Heart right ventricle (tissue), 16 donors: ENCODE data around the gene SLAIN2. TPM values are rescaled to one million over a fixed set of nuclear protein-coding genes. Genes with fewer than 3 reads are reported as not detected.
"Not testable (repeated sequence)": the region's sequence is repeated elsewhere in the genome, so short reads cannot be mapped to it uniquely, and the experiment has no call there.

Experiments used
- ATAC-seq, 8 donors: fragments of 200-7000 bp; cut with Tn5 transposase; one replicate each; pipeline ENCODE4 v1.9.1; 2020; ENCODE audit warnings: mild to moderate bottlenecking in 8 of 8, moderate library complexity in 8 of 8, moderate number of reproducible peaks in 1 of 8
- DNase-seq, 2 donors: peaks; one replicate each; pipeline ENCODE4 v3.0.0-alpha.2; 2020
- H3K27ac ChIP-seq, 10 donors: fragments of 200-600 bp; sonication (generic) in 2 of 10; one replicate each; pipeline versions ENCODE4 v1.5.0 to v1.8.0; 2020 to 2022; ENCODE audit warnings: mild to moderate bottlenecking in 3 of 10
- H3K27me3 ChIP-seq, 7 donors: fragments of 200-600 bp; one replicate each; pipeline ENCODE4 v1.8.0; 2021 to 2022; ENCODE audit warnings: mild to moderate bottlenecking in 2 of 7
- H3K36me3 ChIP-seq, 9 donors: fragments of 200-600 bp; sonication (generic) in 1 of 9; one replicate each; pipeline versions ENCODE4 v1.5.0 to v1.8.0; 2020 to 2022; ENCODE audit warnings: mild to moderate bottlenecking in 2 of 9
- H3K4me1 ChIP-seq, 9 donors: fragments of 200-600 bp; sonication (generic) in 1 of 9; one replicate each; pipeline versions ENCODE4 v1.5.0 to v1.8.0; 2020 to 2022; ENCODE audit warnings: mild to moderate bottlenecking in 4 of 9
- H3K4me3 ChIP-seq, 10 donors: fragments of 200-600 bp; sonication (generic) in 2 of 10; one replicate each; pipeline versions ENCODE4 v1.5.0 to v1.8.0; 2020 to 2022; ENCODE audit warnings: mild to moderate bottlenecking in 7 of 10, moderate library complexity in 2 of 10
- H3K9me3 ChIP-seq, 11 donors: fragments of 200-600 bp in 10 of 11; sonication (generic) in 2 of 11; one replicate each; pipeline versions ENCODE4 v1.5.0 to v1.8.0; 2013 to 2022; ENCODE audit warnings: mild to moderate bottlenecking in 2 of 11, control low read depth in 1 of 11, moderate library complexity in 1 of 11
- CTCF ChIP-seq, 9 donors: fragments of 200-600 bp; sonication (generic) in 2 of 9; IDR thresholded peaks; one replicate each; pipeline versions ENCODE4 v1.5.0 to v1.8.0; 2021 to 2022; ENCODE audit warnings: antibody characterized with exemption in 9 of 9, mild to moderate bottlenecking in 5 of 9, moderate library complexity in 1 of 9
- WGBS, 2 donors: extraction: QIAGEN DNeasy Blood & Tissue Kit; methylation state at CpG; one replicate each; pipeline ENCODE4 v1.1.7; 2013; ENCODE audit warnings: inconsistent platforms in 1 of 2; 5-methylcytosine and 5-hydroxymethylcytosine counted together
- intact Hi-C, 10 donors: fragments of 100-400 bp; cut with DNase I; formaldehyde crosslinking; loops; one replicate each; pipeline versions ENCODE4 v1.11.1 to v1.14.2; 2022
- polyA plus RNA-seq, 2 donors: library from polyadenylated mRNA; stranded (reverse); fragments of 200-250 nt; gene quantifications; one replicate each; pipeline ENCODE4 v1.2.3, GENCODE V29; 2013
- total RNA-seq, 10 donors: library from RNA; stranded (reverse); fragmentation: NEBNext Ultra II Directional in 3 of 10; extraction: Animal tissue kit (Norgen Biotek cat#: 25700) in 3 of 10; gene quantifications; one replicate each; pipeline versions ENCODE4 v1.2.1 to v1.2.4, GENCODE V29; 2021 to 2023
- donor health status: Arrhythmogenic right ventricular cardiomyopathy.
- donor health status: ischemic (EF 13 %, LVEDD 7.1; RV severe dilation, severe dysfunction).
- donor health status: healthy with polysubstance abuse.
- donor health status: DM: no; HTN: yes; CAD: no.
- donor health status: DM: no; HTN: no; CAD: no.
- donor health status: ischemic (EF 25% LVEDD 6.9; RV normal size, moderate dysfunction).
- donor health status: ischemic (EF 25% LVEDD 5.7; RV mildly dilated, moderate dysfunction).
- donor health status: healthy.
- donor health status: DM: yes; HTN: yes; CAD: no.
- donor health status: Ischemic cardiomyopathy.
- donor health status: ischemic (EF 35%, LVEDD 5.7; RV mildly dilated, moderate dysfunction).
- donor health status: nonischemic (EF 11% LVEDD 7.7; RV severe dilation, severe dysfunction).
- donor health status: DM: yes; HTN: yes; CAD: no.
- donor health status: PGD.
- donor health status: ischemic (EF 29% LVEDD 5.4; RV normal size, mild dysfunction).
- donor health status: nonischemic (EF 23%, LVEDD 6.1; RV moderate dilation, normal function).

Gene SLAIN2
- total and polyA plus RNA-seq, 12 donors = 16.4 to 185 (median 131) TPM

- no peak for ATAC-seq
- TF ChIP-seq CTCF (IDR thresholded peaks at IDR 0.05) = peak; percentile 37 to 75 (median 63)
- no peaks in the 10 kb centered on the region for H3K36me3 ChIP-seq
- no peak for DNase-seq
- H3K4me3 ChIP-seq = no peak overlapping the region
- no peaks in the 10 kb centered on the region for H3K4me1 ChIP-seq
- no peaks in the 10 kb centered on the region for H3K27me3 ChIP-seq
- no peaks in the 10 kb centered on the region for H3K9me3 ChIP-seq
- 12 to 17% methylated on average over 3 of the region's 3 CpGs for WGBS, 2 donors
- H3K27ac ChIP-seq = no peak overlapping the region
- intact Hi-C loops = loop anchor here in 5 of 10 donors (2.0 to 10.0 kb wide), 5 partner anchors 97 to 519 kb away; no protein-coding TSS in a partner anchor
Observed at GRCh38 chr4:48445704-48446103, 104.4 kb downstream of the SLAIN2 start.

GRCh38 chr4:48446642-48447041 lies 105.3 kb downstream of the SLAIN2 start:
- DNase-seq (no peak), ATAC-seq (no peak)
- Histone ChIP-seq H3K9me3 (no peaks in the 10 kb centered on the region), H3K36me3 (no peaks in the 10 kb centered on the region), H3K27ac (no peak overlapping the region), H3K4me1 (no peaks in the 10 kb centered on the region), H3K4me3 (no peak overlapping the region), H3K27me3 (no peaks in the 10 kb centered on the region)
- intact Hi-C loops = loop anchor here in 5 of 10 donors (2.0 to 10.0 kb wide), 5 partner anchors 96 to 518 kb away; no protein-coding TSS in a partner anchor
- WGBS, 2 donors = 90 to 93% methylated on average over 1 of the region's 1 CpG
- no peak for TF ChIP-seq CTCF (IDR thresholded peaks at IDR 0.05)

GRCh38 chr4:48449151-48449550 lies 107.8 kb downstream of the SLAIN2 start:
- 88 to 90% methylated on average over 10 of the region's 10 CpGs for WGBS, 2 donors
- Histone ChIP-seq H3K4me1 (no peaks in the 10 kb centered on the region), H3K27me3 (no peaks in the 10 kb centered on the region), H3K4me3 (no peak overlapping the region), H3K36me3 (no peaks in the 10 kb centered on the region), H3K9me3 (no peaks in the 10 kb centered on the region), H3K27ac (no peak overlapping the region)
- no peak for ATAC-seq
- intact Hi-C loops = loop anchor here in 4 of 10 donors (5.0 to 10.0 kb wide), 4 partner anchors 93 to 516 kb away; no protein-coding TSS in a partner anchor
- no peak for TF ChIP-seq CTCF (IDR thresholded peaks at IDR 0.05)
- DNase-seq = no peak

GRCh38 chr4:48450740-48451139 lies 109.4 kb downstream of the SLAIN2 start:
- no peak for TF ChIP-seq CTCF (IDR thresholded peaks at IDR 0.05)
- H3K27me3 ChIP-seq = no peaks in the 10 kb centered on the region
- no peak overlapping the region for H3K27ac ChIP-seq
- H3K4me1 ChIP-seq = no peaks in the 10 kb centered on the region
- DNase-seq (no peak), ATAC-seq (no peak)
- intact Hi-C loops = loop anchor here in 1 of 10 donors (10.0 kb wide), 1 partner anchor 514 kb away; no protein-coding TSS in a partner anchor
- no peaks in the 10 kb centered on the region for H3K9me3 ChIP-seq
- no peak overlapping the region for H3K4me3 ChIP-seq
- H3K36me3 ChIP-seq = no peaks in the 10 kb centered on the region
- WGBS, 2 donors = 96% methylated on average over 3 of the region's 3 CpGs

GRCh38 chr4:48451656-48452055 lies 110.3 kb downstream of the SLAIN2 start:
- H3K36me3 ChIP-seq, H3K9me3 ChIP-seq, DNase-seq, H3K27me3 ChIP-seq, H3K27ac ChIP-seq, ATAC-seq, H3K4me1 ChIP-seq, H3K4me3 ChIP-seq: not testable (repeated sequence)
- intact Hi-C loops = loop anchor here in 1 of 10 donors (10.0 kb wide), 1 partner anchor 513 kb away; no protein-coding TSS in a partner anchor
- WGBS, 2 donors = 86 to 92% methylated on average over 3 of the region's 3 CpGs
